GM08714 (cell line): ENCODE results near the gene MTERF2.
"Not testable (repeated sequence)": the region's sequence is repeated elsewhere in the genome, so short reads cannot be mapped to it uniquely, and the experiment has no call there.

ENCODE experiments used
- H3K4me3 ChIP-seq: fragments of 200-500 bp; sonication (Bioruptor generic); 2 replicates; pipeline ENCODE4 v1.5.1; 2014; ENCODE audit warnings: mild to moderate bottlenecking, low read length, inconsistent platforms
- ZNF274 ChIP-seq: IDR thresholded peaks from 2 replicates; pipeline ENCODE4 v1.6.1; 2012; ENCODE audit warnings: mild to moderate bottlenecking, low read depth, low read length

Gene MTERF2, protein sequence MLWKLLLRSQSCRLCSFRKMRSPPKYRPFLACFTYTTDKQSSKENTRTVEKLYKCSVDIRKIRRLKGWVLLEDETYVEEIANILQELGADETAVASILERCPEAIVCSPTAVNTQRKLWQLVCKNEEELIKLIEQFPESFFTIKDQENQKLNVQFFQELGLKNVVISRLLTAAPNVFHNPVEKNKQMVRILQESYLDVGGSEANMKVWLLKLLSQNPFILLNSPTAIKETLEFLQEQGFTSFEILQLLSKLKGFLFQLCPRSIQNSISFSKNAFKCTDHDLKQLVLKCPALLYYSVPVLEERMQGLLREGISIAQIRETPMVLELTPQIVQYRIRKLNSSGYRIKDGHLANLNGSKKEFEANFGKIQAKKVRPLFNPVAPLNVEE

DNA sequence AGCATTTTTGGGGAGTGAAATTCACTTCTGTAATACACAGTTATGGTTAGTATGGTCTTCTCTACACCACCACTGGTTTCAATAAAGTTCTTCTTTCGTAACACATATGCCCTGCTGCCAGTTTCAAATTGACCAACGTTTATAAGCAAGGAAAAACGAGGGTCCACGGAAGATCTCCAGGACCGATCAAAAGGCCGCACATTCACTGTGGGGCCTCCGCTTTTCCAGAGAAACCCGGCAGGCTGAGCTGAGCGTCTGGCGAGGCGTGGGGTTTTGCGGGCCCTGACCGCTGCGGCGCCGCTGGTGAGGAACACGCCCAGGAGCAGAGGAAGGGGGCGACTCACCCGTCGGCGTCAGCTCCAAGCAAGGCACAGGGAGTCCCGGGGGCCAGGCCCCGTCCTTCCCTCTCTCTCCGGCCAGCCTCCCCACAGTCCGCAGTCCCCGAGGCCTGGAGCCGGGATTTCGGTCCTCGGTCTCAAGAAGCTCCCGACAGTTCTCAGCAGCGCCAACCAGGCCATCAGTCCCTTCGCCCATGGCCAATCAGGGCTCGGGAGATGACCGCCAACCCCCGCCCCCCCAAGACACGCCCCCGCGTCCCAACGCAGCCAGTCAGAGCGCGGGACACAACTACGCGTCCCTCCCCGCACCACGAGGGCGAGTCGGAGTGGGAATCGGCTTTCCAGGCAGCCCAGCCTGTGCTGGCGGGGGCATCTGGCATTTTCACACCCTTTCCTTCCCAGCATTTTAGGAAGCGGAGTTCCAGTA is at the start of gene MTERF2:
MTERF2 (minus strand) TSS at position 522 of the 765 bp plus-strand sequence. CDS start 8,432 bp downstream, outside the sequence.
- peak within 1 kb of the TSS; percentile 83 for H3K4me3 ChIP-seq
- TF ChIP-seq ZNF274: no peak

GRCh38 chr12:107035733-107036132 is 48.8 kb upstream of the MTERF2 start:
- TF ChIP-seq ZNF274: no peak
- no peak overlapping the region for H3K4me3 ChIP-seq

DNA sequence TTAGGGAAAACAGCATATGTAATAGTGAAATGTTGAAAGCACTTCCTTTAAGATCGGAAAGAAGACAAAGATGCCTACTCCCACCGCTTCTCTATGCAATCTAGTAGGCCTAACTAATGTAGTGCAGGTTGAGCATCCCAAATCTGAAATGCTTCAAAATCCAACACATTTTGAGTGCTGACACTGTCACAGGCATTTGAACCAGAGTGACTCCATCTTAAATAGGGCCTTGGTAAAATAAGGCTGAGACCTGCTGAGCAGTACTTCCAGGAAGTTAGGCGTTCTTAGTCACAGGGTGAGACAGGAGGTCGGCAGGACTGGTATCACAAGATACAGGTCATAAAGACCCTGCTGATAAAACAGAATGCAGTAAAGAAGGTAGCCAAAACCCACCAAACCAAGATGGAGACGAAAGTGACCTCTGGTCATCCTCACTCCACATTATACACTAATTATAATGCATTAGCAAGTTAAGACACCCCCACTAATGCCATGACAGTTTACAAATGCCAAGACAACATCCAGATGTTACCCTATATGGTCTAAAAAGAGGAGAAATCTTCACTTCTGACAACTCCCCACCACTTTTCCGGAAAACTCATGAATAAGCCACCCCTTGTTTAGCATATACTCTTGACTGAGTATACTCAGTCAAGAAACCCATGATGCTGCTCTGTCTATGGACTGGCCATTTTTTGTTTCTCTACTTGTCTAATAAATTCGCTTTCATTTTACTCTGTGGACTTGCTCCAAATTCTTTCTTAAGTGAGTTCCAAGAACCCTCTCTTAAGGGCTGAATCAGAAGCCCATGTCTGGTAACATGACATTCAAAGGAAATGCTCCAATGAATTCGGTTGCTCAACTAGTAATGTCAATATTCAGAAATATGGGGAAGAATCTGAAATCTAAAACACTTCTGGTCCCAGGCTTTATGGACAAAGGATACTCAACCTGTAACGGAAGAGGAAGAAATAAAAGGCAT is 47.1 kb upstream of the MTERF2 start:
- H3K4me3 ChIP-seq: no peak overlapping the region
- TF ChIP-seq ZNF274: no peak

DNA sequence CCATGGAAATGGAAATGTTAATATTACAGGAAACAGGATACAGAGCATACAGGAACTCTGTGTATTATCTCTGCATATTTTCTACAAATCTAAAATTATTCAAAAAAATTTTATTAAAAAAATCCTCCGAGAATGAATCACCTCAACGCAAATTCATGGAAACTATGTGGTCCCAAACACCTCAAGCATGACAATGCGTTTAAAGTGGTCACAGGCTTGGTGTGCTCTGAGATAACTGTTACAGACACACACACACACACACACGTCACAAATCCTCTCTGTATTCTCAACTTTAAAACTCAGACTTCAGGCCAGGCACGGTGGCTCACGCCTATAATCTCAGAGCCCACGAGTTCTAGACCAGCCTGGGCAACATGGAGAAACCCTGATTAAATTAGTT is 45.3 kb upstream of the MTERF2 start:
- no peak for TF ChIP-seq ZNF274
- no peak overlapping the region for H3K4me3 ChIP-seq

GRCh38 chr12:107031061-107031460 is 44.1 kb upstream of the MTERF2 start:
- TF ChIP-seq ZNF274: no peak
- H3K4me3 ChIP-seq: no peak overlapping the region

DNA sequence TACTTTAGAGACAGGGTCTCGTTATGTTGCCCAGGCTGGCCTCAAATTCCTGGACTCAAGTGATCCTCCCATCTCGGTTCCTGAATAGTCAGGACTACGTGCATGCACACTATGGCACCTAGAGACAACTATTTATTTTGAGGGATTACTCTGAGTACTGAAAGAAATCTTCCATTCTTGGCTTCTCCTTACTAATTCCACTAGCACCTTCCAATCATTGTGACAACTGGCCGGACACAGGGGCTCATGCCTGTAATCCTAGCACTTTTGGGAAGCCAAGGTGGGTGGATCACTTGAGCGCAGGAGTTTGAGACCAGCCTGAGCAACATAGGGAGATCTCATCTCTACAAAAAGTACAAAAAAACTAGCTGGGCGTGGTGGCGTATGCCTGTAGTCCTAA is 42.1 kb upstream of the MTERF2 start:
- no peak overlapping the region for H3K4me3 ChIP-seq
- TF ChIP-seq ZNF274: no peak

GRCh38 chr12:107027636-107028053 is 40.7 kb upstream of the MTERF2 start:
- H3K4me3 ChIP-seq: no peak overlapping the region
- no peak for TF ChIP-seq ZNF274

DNA sequence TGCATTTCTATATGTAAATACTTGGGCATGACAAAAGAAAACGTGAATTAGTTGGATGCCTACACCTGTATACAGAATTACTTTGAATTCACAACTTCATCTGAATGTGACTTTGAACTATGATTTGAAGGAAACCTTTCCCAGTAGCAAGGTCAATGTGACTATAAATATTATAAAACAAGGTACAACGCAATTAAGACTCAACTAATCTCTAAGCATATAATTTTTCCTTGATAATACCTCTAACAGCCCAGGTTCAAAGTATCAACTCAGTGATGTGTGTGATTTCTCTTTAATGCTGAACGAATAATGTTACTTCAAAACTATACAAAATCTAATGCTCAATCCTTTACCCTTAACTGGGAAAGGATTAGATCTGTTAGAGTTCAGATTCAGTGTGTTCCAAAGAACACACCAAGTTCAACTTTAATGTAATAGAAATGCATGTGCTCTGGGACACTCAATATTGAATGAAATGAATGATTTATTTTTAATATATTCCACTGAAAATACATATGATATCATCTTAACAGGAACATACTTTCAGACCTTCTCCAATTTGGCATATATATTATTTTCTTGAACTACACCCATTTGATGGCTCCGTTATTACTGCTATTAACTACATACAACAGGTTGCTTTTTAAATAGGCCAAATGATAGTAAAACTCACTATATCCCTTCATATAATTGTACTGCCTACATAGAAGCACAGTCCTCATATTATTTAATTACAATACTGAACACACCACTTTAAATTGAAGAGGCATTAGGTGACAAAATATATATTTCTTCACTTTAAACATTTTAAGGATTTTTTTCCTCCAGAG is 40.1 kb upstream of the MTERF2 start:
- TF ChIP-seq ZNF274: no peak
- no peak overlapping the region for H3K4me3 ChIP-seq

- not testable (repeated sequence) for H3K4me3 ChIP-seq
Observed at GRCh38 chr12:107026356-107026755, 39.4 kb upstream of the MTERF2 start.

- no peak for TF ChIP-seq ZNF274
- no peak overlapping the region for H3K4me3 ChIP-seq
Observed at GRCh38 chr12:107025671-107026070, 38.7 kb upstream of the MTERF2 start.

- H3K4me3 ChIP-seq: no peak overlapping the region
- TF ChIP-seq ZNF274: no peak
Observed at GRCh38 chr12:107019546-107019945, 32.6 kb upstream of the MTERF2 start.

DNA sequence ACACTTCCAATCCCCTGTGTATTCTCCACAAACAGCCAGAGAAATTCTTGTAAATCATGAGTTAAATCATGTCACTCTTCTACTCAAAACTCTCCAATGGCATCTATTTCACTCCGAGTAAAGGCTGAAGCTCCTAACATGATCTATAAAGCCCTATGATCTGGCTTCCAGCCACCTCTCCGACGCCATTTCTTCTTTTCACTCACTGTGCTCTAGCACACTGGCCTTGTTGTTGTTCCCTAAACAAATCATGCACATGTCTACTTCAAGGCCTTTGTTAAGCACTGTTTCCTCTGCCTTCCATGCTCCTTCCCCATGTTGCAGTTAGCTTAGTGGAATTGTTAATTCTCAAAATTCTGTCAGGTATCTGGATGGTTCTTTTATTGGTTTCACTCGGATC is 30.1 kb upstream of the MTERF2 start:
- no peak overlapping the region for H3K4me3 ChIP-seq
- no peak for TF ChIP-seq ZNF274

GRCh38 chr12:107014055-107014454 is 27.1 kb upstream of the MTERF2 start:
- no peak overlapping the region for H3K4me3 ChIP-seq
- TF ChIP-seq ZNF274: no peak

GRCh38 chr12:107012736-107013425 is 25.9 kb upstream of the MTERF2 start:
- TF ChIP-seq ZNF274: no peak
- no peak overlapping the region for H3K4me3 ChIP-seq
